IPS-18c (cell line): ENCODE measurements around the gene RRP1.
A peak's percentile ranks its signal among the peaks of the same experiment; 100 is the strongest.

Experiments used
- H3K4me3 ChIP-seq: 2 replicates; pipeline ENCODE4 v1.7.0; 2013; ENCODE audit warnings: low read depth, mild to moderate bottlenecking, low read length, moderate library complexity; ENCODE audit not compliant: insufficient read depth
- H3K9me3 ChIP-seq: one replicate; pipeline ENCODE4 v1.6.1; 2013; ENCODE audit warnings: mild to moderate bottlenecking, low read length, moderate library complexity; ENCODE audit not compliant: control insufficient read depth, insufficient read depth

The RRP1 gene

DNA sequence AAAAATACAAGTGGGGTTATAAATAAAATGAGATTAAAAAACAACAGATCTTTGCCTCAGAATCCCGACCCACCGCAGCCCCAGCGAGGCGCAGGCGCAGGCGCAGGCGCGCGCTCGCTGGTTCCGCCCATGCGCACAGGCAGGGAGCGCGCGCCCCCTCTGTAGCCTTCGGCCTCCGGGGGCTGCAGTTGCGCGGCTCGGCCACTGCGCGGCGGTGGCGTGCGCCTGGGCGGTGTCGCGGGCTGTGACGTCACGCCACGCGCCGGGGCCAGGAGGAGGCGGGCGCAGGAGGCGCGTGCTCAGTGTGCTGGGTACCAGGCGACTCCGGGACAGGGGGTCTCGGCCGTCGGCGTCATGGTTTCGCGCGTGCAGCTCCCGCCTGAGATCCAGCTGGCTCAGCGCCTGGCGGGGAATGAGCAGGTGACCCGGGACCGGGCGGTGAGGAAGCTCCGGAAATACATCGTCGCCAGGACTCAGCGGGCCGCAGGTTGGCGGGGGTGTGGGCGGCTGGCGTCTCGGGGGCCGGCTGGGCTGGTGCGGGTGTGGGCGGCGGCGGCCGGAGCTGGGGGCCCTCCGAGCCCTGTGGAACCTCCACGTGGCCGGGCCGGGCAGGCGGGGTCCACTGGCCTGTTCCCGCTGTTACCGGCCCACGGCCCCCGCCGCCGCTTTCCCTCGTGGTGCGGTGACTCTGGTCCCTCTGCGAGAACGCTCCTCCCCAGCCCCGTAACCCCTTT lies at the start of gene RRP1:
TSS of gene RRP1 (plus strand) at position 302 of the 734 bp plus-strand sequence. CDS start at position 355, 53 bp downstream.
- no peaks in the 10 kb centered on the region for H3K9me3 ChIP-seq
- H3K4me3 ChIP-seq: peak within 1 kb of the TSS; percentile 88

GRCh38 chr21:43739621-43740435 lies 49.5 kb upstream of the RRP1 start:
- peaks cover 2% of the 10 kb centered on the region for H3K9me3 ChIP-seq
- no peak overlapping the region for H3K4me3 ChIP-seq

- no peak overlapping the region for H3K4me3 ChIP-seq
- peaks cover 2% of the 10 kb centered on the region for H3K9me3 ChIP-seq
Observed at GRCh38 chr21:43740497-43741156, 48.8 kb upstream of the RRP1 start.

DNA sequence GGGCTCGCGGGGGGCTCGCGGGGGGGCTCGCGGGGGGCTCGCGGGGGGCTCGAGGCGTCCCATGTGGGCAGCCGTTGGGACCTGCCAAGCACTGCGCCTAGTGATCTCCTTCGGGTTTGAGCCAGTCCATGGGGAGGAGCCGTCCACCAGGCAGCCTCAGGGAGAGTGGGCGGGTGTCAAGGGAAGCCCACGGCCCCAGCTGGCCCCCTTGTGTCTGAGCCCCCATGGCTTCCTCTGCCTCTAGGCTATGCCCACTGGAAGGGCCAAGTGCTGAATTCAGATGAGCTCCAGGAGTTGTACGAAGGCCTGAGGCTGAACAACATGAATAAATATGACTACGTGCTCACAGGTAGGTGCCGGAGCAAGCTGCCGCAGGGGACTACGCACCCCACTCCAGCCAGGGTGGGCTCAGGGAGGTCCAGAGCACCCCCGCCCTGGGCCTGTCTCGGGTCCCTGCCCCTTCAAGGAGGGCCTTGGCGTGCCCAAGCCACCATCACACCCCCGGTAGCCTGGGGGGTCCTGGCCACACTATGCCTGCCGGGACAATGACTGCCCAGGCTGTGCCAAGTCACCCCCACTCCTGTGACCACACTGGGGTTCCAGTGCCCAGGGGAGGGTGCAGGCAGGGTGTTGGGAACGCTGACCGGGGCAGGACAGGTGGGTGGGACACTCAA lies 47.8 kb upstream of the RRP1 start:
- Histone ChIP-seq H3K9me3 (peaks cover 2% of the 10 kb centered on the region), H3K4me3 (no peak overlapping the region)

DNA sequence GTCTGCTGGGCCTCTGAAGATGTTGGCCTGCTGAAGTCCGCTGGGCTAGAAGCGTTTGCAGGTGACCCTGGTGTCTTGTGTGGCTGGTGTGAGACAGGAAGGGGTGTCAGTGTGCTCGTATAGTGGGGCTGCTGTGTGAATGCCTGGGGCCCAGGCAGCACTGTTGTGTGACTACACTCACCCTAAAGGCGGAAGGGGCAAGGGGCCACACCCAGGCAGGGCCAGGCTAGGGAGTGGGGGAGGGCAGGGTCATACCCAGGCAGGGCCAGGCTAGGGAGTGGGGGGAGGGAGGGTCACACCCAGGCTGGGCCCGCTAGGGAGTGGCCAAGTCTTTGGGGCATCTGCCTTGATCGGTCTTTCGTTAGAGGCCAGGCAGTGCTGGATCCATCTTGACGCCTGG lies 45.4 kb upstream of the RRP1 start:
- Histone ChIP-seq H3K9me3 (no peaks in the 10 kb centered on the region), H3K4me3 (no peak overlapping the region)

GRCh38 chr21:43744725-43745124 lies 44.7 kb upstream of the RRP1 start:
- Histone ChIP-seq H3K4me3 (no peak overlapping the region), H3K9me3 (peaks cover under 1% of the 10 kb centered on the region)

DNA sequence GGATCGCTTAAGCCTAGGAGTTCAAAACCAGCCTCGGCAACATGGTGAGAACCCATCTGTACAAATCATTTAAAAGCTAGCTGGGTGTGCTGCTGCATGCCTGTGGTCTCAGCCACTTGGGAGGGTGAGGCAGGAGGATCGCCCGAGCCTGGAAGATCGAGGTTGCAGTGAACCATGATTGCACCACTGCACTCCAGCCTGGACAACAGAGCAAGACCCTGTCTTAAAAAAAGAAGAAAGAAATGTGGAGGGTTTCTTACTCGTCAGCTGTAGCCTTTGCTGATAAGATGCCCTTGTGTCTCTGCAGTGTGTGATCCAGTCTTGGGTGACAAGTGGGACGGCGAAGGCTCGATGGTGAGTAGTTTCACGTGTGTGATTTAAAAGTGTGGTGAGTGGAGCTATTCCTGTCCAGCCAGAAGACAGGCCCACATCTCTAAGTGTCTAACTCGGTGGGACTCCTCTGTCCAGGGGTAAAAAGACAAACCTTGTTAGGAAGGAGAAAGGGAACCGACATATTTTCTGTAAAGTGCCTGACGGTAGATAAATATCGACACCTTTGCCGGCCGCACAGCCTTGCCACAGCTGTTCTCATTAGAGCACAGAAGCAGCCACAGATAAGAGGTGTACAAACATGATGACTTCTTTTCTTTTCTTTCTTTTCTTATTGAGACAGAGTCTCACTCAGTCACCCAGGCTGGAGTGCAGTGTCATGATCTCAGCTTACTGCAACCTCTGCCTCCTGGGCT lies 43.4 kb upstream of the RRP1 start:
- no peak overlapping the region for H3K4me3 ChIP-seq
- peaks cover 2% of the 10 kb centered on the region for H3K9me3 ChIP-seq

DNA sequence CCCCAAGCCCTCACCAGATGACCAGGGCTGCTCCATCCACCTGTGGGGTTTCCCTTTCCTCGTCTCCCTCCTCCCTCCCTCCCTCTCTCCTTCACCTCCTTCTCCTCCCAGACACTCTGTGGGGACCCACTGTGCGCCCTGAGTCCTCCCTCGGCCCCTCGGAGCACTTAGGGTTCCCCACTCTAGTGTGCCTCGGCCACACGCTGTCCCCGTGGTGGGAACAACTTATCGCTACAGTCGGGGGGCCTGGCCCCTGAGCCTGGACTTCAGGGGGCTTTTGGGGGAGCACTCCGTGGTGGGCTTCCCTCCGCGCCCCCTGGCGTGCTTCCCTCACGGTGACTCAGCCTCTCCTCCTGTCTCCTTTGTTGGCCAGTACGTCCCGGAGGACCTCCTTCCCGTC lies 40.8 kb upstream of the RRP1 start:
- H3K9me3 ChIP-seq: peaks cover 2% of the 10 kb centered on the region
- H3K4me3 ChIP-seq: no peak overlapping the region

- H3K9me3 ChIP-seq: peaks cover 2% of the 10 kb centered on the region
- no peak overlapping the region for H3K4me3 ChIP-seq
Observed at GRCh38 chr21:43749651-43750262, 39.6 kb upstream of the RRP1 start.

DNA sequence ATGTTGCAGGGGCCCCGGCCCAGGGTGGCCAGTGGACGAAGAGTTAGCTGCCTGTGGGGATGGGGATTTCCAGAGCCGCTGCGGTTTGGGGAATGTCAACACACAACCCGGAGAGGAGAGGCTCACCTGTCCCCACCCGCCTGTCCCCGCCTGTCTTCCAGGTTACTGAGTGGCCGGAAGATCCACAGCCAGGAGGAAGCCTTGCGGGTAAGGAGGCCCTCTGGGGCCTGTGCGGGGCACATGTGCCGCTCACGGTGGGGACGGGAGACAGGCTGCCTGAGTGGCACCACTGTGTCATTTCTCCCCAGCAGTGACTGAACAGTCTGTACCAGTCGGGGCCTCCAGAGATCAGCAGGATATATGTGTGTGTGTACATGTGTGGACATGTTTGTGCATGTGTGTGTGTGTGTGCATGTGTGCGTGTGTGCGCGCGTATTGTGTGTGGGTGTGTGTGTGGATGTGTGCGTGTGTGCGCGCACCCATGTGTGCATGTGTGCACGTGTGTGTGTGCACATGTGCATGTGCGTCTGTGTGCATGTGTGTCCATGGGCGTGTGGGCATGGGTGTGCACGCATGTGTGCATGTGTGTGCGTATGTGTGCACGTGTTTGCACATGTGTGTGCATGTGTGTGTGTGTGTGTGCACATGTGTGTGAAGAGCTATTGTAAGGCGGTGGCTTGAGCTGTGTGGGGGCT lies 38.9 kb upstream of the RRP1 start:
- Histone ChIP-seq H3K9me3 (peaks cover 2% of the 10 kb centered on the region), H3K4me3 (no peak overlapping the region)

GRCh38 chr21:43751955-43752591 lies 37.3 kb upstream of the RRP1 start:
- Histone ChIP-seq H3K9me3 (peaks cover 2% of the 10 kb centered on the region), H3K4me3 (no peak overlapping the region)

DNA sequence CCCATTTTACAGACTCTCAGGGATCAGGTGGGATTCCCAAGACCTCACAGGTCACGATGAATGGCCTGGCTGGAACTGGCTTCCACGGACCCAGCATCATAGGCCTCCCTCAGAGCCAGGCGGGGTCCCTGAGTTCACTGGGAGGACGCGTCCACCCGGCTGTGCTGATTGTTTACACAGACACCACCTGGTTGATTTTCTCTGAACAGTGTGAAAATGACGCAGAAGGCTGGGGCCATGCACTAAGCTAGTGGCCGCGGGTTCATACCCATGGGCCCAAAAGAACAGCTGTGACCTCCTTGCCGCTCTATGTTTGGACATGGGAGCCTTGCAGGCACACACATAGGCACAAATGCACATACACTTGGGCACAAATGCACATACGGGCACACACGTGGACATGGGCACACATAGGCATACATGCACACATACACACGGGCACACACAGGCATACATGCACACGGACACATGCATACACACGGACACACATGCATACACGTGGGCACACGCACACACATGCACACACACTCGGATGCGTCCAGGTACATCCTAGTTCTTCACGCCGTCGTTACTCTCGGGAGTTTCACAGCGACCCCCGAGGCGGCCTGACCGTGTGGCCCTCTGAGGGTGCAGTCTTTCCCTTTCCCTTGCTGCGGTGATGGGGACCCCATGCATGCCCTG lies 36.5 kb upstream of the RRP1 start:
- no peak overlapping the region for H3K4me3 ChIP-seq
- peaks cover 2% of the 10 kb centered on the region for H3K9me3 ChIP-seq

DNA sequence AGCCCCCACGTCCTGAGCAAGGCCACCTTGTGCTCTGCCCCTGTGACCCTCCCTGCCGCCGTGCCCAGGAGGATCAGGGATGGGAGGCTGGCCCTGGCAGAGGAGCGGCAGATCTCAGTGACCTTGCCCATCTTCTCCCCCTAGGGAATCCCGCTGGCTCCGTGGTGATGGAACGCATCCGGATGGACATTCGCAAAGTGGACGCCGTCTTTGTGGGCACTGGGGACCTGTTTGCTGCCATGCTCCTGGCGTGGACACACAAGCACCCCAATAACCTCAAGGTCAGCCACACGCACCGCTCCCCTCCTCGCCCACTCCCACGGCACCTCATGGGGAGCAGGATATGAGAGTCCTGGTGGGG lies 36.0 kb upstream of the RRP1 start:
- Histone ChIP-seq H3K4me3 (no peak overlapping the region), H3K9me3 (peaks cover 2% of the 10 kb centered on the region)

DNA sequence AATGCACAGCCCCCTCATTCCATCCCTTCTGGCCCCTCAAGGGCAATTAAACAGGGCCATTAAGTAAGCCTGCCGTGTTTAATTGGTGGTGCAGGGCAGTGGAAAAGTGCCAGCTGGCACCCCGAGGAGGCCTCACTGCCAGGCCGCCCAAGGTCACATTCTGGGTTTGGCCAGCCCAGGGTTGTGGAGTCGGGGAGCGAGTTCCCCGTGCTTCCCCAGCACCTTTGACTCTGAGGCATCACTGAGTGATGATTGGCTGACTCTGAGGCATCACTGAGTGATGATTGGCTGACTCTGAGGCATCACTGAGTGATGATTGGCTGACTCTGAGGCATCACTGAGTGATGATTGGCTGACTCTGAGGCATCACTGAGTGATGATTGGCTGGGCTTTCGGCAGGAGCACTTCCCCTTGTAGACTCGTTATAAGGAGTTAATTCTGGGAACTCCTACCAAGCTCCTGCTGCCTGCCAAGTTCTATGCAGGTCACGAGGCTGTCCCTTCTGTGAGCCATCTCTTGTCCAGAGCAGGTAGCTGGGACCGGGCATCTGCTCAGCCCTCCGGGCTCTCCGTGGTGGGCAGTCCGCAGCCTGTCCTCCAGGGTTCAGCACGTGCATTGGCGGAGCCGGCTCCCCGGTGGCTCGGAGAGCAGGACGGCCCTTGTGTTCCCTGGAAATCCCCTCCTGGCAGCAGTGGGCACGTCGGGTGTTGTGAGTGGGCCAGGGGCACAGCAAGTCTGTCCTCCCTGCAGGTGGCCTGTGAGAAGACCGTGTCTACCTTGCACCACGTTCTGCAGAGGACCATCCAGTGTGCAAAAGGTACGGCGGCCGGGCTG lies 34.2 kb upstream of the RRP1 start:
- no peaks in the 10 kb centered on the region for H3K9me3 ChIP-seq
- H3K4me3 ChIP-seq: no peak overlapping the region
